Measurements from ENCODE around the gene SUSD1. TPM values are rescaled to one million over a fixed set of nuclear protein-coding genes. Genes with fewer than 3 reads are reported as not detected.

The SUSD1 gene
- total RNA-seq, 6 donors from 2014 or later = 15.5 to 29.5 (median 20.4) TPM

DNA sequence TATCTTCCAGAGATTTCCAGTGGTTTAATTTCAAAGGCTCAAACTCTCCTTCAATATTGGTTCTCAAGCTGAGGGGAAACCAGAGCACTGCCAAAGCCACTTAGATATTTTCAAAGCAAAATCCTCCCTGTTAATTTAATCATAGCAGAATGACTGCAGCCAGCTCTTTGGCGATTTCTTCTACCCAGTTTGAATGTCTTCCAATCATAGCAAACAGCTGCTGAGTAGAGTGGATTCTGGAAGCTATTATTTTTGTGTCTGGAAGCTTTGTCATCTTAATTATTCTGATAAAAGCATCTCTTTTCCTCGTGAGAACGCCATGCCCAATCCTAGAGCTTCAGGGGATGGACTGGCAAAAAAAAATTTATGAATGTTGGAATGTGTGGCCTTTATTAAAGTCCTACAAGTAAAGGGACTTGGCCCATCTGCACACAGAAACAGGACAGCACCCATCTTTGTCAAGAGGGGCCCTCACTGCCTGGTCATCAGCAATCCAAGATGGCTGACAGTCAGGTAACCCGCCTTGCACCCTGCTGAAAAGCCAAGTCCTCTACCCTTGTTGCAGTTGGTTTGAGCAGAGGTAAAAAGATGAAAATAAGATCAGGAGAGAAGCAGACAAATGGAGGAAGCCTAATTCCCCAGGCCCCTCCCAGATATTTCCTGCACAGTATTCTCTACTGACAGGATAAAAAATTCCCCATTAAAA, 125.1 kb downstream of the SUSD1 start:
- 64 to 78% methylated on average over 4 of the region's 4 CpGs for WGBS, 2 donors
- Histone ChIP-seq H3K9me3 (no peaks in the 10 kb centered on the region), H3K36me3 (no peaks in the 10 kb centered on the region), H3K4me3 (no peak overlapping the region), H3K27me3 (no peaks in the 10 kb centered on the region), H3K4me1 (peaks cover 11 to 18% (median 14%) of the 10 kb centered on the region in 4 donors), H3K27ac (peak overlapping the region in 3 of 4 donors; percentile 13 to 30 (median 18))
- DNase-seq (no peak), ATAC-seq (ENCODE audit: low FRiP score in 2 of 2) (peak in 1 of 2 donors; percentile 38)
- TF ChIP-seq EP300 (IDR thresholded peaks at IDR 0.05) (no peak), POLR2AphosphoS5 (IDR thresholded peaks at IDR 0.05) (no peak), POLR2A (IDR thresholded peaks at IDR 0.05) (no peak)

DNA sequence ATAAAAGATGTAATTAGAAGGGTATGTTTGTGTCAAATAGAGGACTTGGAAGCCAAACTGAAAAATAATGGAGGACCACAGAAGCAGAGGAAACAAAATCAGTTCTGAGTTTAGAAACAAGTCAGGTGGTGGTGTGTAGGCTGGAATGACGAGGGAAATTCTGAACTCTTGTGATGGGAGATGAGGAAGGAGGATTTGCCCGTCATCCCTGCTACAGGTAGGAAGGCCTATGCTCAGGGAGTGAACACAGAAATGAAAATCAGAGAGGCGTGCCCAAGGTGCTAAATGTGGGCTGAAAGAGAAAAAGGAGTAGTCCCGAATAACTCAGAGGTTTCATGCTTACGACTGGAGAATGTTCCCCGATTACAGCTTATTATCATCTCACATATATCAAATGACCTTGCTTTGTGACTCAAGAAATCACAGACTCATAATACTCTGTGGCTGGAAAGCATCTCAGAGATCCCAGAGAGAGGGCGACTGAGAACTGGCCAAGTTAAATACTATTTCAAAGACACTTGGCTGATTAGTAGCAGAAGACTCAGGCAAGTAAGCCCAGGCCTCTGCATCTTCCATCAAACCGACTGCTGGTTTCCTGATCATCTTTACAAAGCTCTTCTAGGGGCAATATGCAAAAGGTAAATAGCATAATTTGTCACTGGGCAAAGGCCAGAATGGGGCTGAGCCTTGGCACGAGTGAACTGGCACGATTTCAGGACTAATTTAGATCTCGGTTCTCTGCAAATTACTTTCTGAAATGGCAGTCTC, 126.0 kb downstream of the SUSD1 start:
- Histone ChIP-seq H3K9me3 (no peaks in the 10 kb centered on the region), H3K4me1 (peaks cover 11 to 18% (median 14%) of the 10 kb centered on the region in 4 donors), H3K27me3 (no peaks in the 10 kb centered on the region), H3K27ac (no peak overlapping the region), H3K36me3 (no peaks in the 10 kb centered on the region), H3K4me3 (no peak overlapping the region)
- no peak for TF ChIP-seq POLR2A (IDR thresholded peaks at IDR 0.05)
- no peak for TF ChIP-seq POLR2AphosphoS5 (IDR thresholded peaks at IDR 0.05)
- TF ChIP-seq EP300 (IDR thresholded peaks at IDR 0.05) = no peak
- TF ChIP-seq, protein P1, sequence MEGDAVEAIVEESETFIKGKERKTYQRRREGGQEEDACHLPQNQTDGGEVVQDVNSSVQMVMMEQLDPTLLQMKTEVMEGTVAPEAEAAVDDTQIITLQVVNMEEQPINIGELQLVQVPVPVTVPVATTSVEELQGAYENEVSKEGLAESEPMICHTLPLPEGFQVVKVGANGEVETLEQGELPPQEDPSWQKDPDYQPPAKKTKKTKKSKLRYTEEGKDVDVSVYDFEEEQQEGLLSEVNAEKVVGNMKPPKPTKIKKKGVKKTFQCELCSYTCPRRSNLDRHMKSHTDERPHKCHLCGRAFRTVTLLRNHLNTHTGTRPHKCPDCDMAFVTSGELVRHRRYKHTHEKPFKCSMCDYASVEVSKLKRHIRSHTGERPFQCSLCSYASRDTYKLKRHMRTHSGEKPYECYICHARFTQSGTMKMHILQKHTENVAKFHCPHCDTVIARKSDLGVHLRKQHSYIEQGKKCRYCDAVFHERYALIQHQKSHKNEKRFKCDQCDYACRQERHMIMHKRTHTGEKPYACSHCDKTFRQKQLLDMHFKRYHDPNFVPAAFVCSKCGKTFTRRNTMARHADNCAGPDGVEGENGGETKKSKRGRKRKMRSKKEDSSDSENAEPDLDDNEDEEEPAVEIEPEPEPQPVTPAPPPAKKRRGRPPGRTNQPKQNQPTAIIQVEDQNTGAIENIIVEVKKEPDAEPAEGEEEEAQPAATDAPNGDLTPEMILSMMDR (IDR thresholded peaks at IDR 0.05) = no peak
- WGBS, 2 donors = 60 to 70% methylated on average over 11 of the region's 11 CpGs
- ATAC-seq (ENCODE audit: low FRiP score in 2 of 2) (peak in 1 of 2 donors; percentile 73), DNase-seq (no peak)

DNA sequence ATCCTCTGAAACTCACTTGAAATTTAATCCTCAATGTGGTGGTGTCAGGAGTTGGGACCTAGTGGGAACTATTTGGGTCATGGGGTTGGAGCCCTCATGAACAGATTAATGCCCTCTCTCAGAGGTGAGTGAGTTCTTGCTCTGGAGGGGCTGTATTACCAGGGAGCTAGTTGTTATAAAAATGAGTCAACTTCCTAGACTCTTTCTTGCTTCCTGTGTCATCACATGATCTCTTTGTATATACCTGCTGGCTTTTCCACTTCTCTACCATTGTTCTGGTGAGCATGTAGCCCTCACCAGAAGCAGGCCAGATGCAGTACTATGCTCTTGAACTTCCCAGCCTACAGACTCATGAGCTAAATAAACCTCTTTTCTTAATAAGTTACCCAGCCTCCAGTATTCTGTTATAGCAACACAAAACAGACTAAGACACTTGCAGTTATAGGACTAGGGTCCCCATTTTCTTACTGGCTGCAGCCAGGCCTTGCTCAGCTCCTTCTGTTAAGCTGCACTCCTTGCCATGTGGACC, 127.5 kb downstream of the SUSD1 start:
- Histone ChIP-seq H3K27me3 (no peaks in the 10 kb centered on the region), H3K4me1 (peaks cover 11 to 18% (median 14%) of the 10 kb centered on the region in 4 donors), H3K9me3 (no peaks in the 10 kb centered on the region), H3K4me3 (no peak overlapping the region), H3K36me3 (no peaks in the 10 kb centered on the region), H3K27ac (no peak overlapping the region)
- no peak for ATAC-seq (ENCODE audit: low FRiP score in 2 of 2)
- TF ChIP-seq POLR2A (IDR thresholded peaks at IDR 0.05) = no peak
- TF ChIP-seq, protein P1 (IDR thresholded peaks at IDR 0.05) = no peak
- no peak for DNase-seq

DNA sequence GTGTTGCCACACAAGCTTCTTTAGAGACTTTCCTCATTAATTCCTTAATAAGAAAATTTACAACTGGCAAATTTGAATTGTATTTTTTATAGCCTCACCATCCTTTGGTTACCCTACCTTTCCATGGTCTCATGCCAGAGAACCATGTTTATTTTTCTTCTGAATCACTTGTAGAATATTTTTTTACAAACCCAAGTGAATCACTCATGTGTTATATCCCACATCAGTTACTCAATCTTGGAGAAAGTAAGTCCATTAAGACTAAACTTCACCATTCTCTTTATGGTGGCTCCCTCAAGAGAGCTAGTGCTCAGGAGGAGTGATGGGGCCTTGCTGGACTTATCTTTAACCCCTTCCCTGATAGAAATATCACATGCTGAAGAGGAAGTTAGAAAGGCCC, 128.9 kb downstream of the SUSD1 start:
- no peak for TF ChIP-seq EP300 (IDR thresholded peaks at IDR 0.05)
- TF ChIP-seq POLR2AphosphoS5 (IDR thresholded peaks at IDR 0.05) = no peak
- no peak for TF ChIP-seq POLR2A (IDR thresholded peaks at IDR 0.05)
- TF ChIP-seq, protein P1 (IDR thresholded peaks at IDR 0.05) = no peak
- ATAC-seq (ENCODE audit: low FRiP score in 2 of 2) = no peak
- H3K27ac ChIP-seq = no peak overlapping the region

DNA sequence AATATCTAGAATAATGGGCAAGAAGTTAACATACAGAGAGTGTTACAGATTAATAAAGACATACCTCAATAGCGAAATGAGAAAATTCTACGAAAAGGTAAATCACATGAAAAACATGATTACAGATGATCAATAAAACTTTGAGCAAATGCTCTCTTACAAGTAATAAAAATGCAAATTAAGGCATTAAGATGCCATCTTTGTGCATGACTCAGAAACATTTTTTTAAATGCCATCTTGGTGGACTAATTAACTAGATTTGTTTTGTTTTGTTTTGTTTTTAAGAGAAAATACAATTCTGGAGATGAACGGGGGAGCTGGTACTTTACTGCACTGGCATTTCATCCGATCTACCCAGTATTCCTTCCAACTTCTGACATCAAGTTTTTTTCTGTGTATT, 130.2 kb downstream of the SUSD1 start:
- H3K27me3 ChIP-seq = no peaks in the 10 kb centered on the region
- no peak overlapping the region for H3K4me3 ChIP-seq
- peaks cover 0 to 1% (median 0%) of the 10 kb centered on the region in 4 donors for H3K36me3 ChIP-seq
- peaks cover 0 to 9% (median 8%) of the 10 kb centered on the region in 4 donors for H3K4me1 ChIP-seq
- WGBS, 2 donors = 91 to 96% methylated on average over 4 of the region's 4 CpGs
- TF ChIP-seq EP300 (IDR thresholded peaks at IDR 0.05) = no peak
- TF ChIP-seq, protein P1 (IDR thresholded peaks at IDR 0.05) = no peak
- TF ChIP-seq POLR2AphosphoS5 (IDR thresholded peaks at IDR 0.05) = no peak
- no peak for TF ChIP-seq POLR2A (IDR thresholded peaks at IDR 0.05)
- H3K27ac ChIP-seq = no peak overlapping the region
- no peaks in the 10 kb centered on the region for H3K9me3 ChIP-seq
- DNase-seq (no peak), ATAC-seq (ENCODE audit: low FRiP score in 2 of 2) (no peak)

More for the DNA sequence above, 128.9 kb downstream of the SUSD1 start:
- H3K9me3 ChIP-seq = no peaks in the 10 kb centered on the region
- H3K27me3 ChIP-seq = no peaks in the 10 kb centered on the region
- DNase-seq = no peak
- peaks cover 11 to 18% (median 14%) of the 10 kb centered on the region in 4 donors for H3K4me1 ChIP-seq
- H3K4me3 ChIP-seq = no peak overlapping the region
- no peaks in the 10 kb centered on the region for H3K36me3 ChIP-seq

Data from upper lobe of left lung (tissue), 6 donors.